Heart right ventricle (tissue), 16 donors: ENCODE results near the gene WDR77. TPM values are rescaled to one million over a fixed set of nuclear protein-coding genes. Genes with fewer than 3 reads are reported as not detected.

ENCODE experiments used
- ATAC-seq, 8 donors: fragments of 200-7000 bp; cut with Tn5 transposase; one replicate each; pipeline ENCODE4 v1.9.1; 2020; ENCODE audit warnings: mild to moderate bottlenecking in 8 of 8, moderate library complexity in 8 of 8, moderate number of reproducible peaks in 1 of 8
- DNase-seq, 2 donors: peaks; one replicate each; pipeline ENCODE4 v3.0.0-alpha.2; 2020
- H3K27ac ChIP-seq, 10 donors: fragments of 200-600 bp; sonication (generic) in 2 of 10; one replicate each; pipeline versions ENCODE4 v1.5.0 to v1.8.0; 2020 to 2022; ENCODE audit warnings: mild to moderate bottlenecking in 3 of 10
- H3K27me3 ChIP-seq, 7 donors: fragments of 200-600 bp; one replicate each; pipeline ENCODE4 v1.8.0; 2021 to 2022; ENCODE audit warnings: mild to moderate bottlenecking in 2 of 7
- H3K36me3 ChIP-seq, 9 donors: fragments of 200-600 bp; sonication (generic) in 1 of 9; one replicate each; pipeline versions ENCODE4 v1.5.0 to v1.8.0; 2020 to 2022; ENCODE audit warnings: mild to moderate bottlenecking in 2 of 9
- H3K4me1 ChIP-seq, 9 donors: fragments of 200-600 bp; sonication (generic) in 1 of 9; one replicate each; pipeline versions ENCODE4 v1.5.0 to v1.8.0; 2020 to 2022; ENCODE audit warnings: mild to moderate bottlenecking in 4 of 9
- H3K4me3 ChIP-seq, 10 donors: fragments of 200-600 bp; sonication (generic) in 2 of 10; one replicate each; pipeline versions ENCODE4 v1.5.0 to v1.8.0; 2020 to 2022; ENCODE audit warnings: mild to moderate bottlenecking in 7 of 10, moderate library complexity in 2 of 10
- H3K9me3 ChIP-seq, 11 donors: fragments of 200-600 bp in 10 of 11; sonication (generic) in 2 of 11; one replicate each; pipeline versions ENCODE4 v1.5.0 to v1.8.0; 2013 to 2022; ENCODE audit warnings: mild to moderate bottlenecking in 2 of 11, control low read depth in 1 of 11, moderate library complexity in 1 of 11
- WGBS, 2 donors: extraction: QIAGEN DNeasy Blood & Tissue Kit; methylation state at CpG; one replicate each; pipeline ENCODE4 v1.1.7; 2013; ENCODE audit warnings: inconsistent platforms in 1 of 2; 5-methylcytosine and 5-hydroxymethylcytosine counted together
- intact Hi-C, 10 donors: fragments of 100-400 bp; cut with DNase I; formaldehyde crosslinking; loops; one replicate each; pipeline versions ENCODE4 v1.11.1 to v1.14.2; 2022
- polyA plus RNA-seq, 2 donors: library from polyadenylated mRNA; stranded (reverse); fragments of 200-250 nt; gene quantifications; one replicate each; pipeline ENCODE4 v1.2.3, GENCODE V29; 2013
- total RNA-seq, 10 donors: library from RNA; stranded (reverse); fragmentation: NEBNext Ultra II Directional in 3 of 10; extraction: Animal tissue kit (Norgen Biotek cat#: 25700) in 3 of 10; gene quantifications; one replicate each; pipeline versions ENCODE4 v1.2.1 to v1.2.4, GENCODE V29; 2021 to 2023
- TF ChIP-seq, protein P1 (sequence below), 9 donors: fragments of 200-600 bp; sonication (generic) in 2 of 9; IDR thresholded peaks; one replicate each; pipeline versions ENCODE4 v1.5.0 to v1.8.0; 2021 to 2022; ENCODE audit warnings: antibody characterized with exemption in 9 of 9, mild to moderate bottlenecking in 5 of 9, moderate library complexity in 1 of 9
- donor health status: Arrhythmogenic right ventricular cardiomyopathy.
- donor health status: ischemic (EF 13 %, LVEDD 7.1; RV severe dilation, severe dysfunction).
- donor health status: healthy with polysubstance abuse.
- donor health status: DM: no; HTN: yes; CAD: no.
- donor health status: DM: no; HTN: no; CAD: no.
- donor health status: ischemic (EF 25% LVEDD 6.9; RV normal size, moderate dysfunction).
- donor health status: ischemic (EF 25% LVEDD 5.7; RV mildly dilated, moderate dysfunction).
- donor health status: healthy.
- donor health status: DM: yes; HTN: yes; CAD: no.
- donor health status: Ischemic cardiomyopathy.
- donor health status: ischemic (EF 35%, LVEDD 5.7; RV mildly dilated, moderate dysfunction).
- donor health status: nonischemic (EF 11% LVEDD 7.7; RV severe dilation, severe dysfunction).
- donor health status: DM: yes; HTN: yes; CAD: no.
- donor health status: PGD.
- donor health status: ischemic (EF 29% LVEDD 5.4; RV normal size, mild dysfunction).
- donor health status: nonischemic (EF 23%, LVEDD 6.1; RV moderate dilation, normal function).

The WDR77 gene
- total and polyA plus RNA-seq, 12 donors = 21.4 to 55.8 (median 35.3) TPM

DNA sequence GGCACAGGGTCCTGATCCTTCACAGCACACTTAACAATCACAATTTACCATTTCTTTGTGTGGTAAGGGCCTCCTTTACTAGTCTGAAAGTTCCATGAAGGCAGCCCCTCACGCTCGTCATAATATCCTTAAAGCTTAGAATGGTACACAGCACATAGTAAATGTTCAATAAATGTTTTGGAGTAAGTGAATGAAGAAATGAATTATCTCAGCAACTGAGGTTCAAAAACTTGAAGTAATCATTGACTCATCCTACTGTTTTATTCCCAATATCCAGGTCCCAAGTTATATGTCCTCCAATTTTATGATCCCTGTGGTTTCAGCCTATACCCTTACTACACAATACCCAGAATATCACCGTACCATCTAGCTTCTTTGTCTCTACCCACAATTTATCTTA is 22.5 kb upstream of the WDR77 start:
- DNase-seq (no peak), ATAC-seq (no peak)
- Histone ChIP-seq H3K4me1 (peaks cover 2 to 67% (median 41%) of the 10 kb centered on the region in 9 donors), H3K36me3 (peaks cover 0 to 63% (median 18%) of the 10 kb centered on the region in 9 donors), H3K9me3 (no peaks in the 10 kb centered on the region), H3K27me3 (no peaks in the 10 kb centered on the region), H3K27ac (peak overlapping the region in 3 of 10 donors; percentile 29 to 93 (median 37)), H3K4me3 (no peak overlapping the region)
- TF ChIP-seq, protein P1, sequence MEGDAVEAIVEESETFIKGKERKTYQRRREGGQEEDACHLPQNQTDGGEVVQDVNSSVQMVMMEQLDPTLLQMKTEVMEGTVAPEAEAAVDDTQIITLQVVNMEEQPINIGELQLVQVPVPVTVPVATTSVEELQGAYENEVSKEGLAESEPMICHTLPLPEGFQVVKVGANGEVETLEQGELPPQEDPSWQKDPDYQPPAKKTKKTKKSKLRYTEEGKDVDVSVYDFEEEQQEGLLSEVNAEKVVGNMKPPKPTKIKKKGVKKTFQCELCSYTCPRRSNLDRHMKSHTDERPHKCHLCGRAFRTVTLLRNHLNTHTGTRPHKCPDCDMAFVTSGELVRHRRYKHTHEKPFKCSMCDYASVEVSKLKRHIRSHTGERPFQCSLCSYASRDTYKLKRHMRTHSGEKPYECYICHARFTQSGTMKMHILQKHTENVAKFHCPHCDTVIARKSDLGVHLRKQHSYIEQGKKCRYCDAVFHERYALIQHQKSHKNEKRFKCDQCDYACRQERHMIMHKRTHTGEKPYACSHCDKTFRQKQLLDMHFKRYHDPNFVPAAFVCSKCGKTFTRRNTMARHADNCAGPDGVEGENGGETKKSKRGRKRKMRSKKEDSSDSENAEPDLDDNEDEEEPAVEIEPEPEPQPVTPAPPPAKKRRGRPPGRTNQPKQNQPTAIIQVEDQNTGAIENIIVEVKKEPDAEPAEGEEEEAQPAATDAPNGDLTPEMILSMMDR (IDR thresholded peaks at IDR 0.05) = no peak
- intact Hi-C loops = loop anchor here in 1 of 10 donors (10.0 kb wide), 1 partner anchor 893 kb away; no protein-coding TSS in a partner anchor
- 95 to 96% methylated on average over 3 of the region's 3 CpGs for WGBS, 2 donors

DNA sequence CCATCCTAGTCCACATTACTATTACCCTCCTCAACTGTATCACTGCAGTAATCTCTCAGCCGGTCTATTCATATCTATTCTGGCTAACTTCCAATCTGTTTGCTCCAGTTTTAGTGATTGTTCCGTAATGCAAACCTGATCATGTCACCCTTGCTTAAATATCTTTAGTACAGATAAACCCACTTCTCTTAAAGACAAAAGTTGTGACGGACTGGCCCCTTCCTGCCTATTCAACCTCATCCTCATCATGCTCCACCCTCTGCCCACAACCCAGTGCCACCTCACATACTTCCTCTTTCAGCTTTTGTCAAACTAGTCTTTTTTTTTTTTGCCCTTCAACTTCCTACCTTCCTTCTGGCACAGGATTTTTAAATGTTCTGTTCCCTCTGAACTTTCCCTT is 22.0 kb upstream of the WDR77 start:
- Histone ChIP-seq H3K27ac (peak overlapping the region in 5 of 10 donors; percentile 3 to 93 (median 29)), H3K4me3 (no peak overlapping the region), H3K4me1 (peaks cover 2 to 62% (median 35%) of the 10 kb centered on the region in 9 donors), H3K27me3 (no peaks in the 10 kb centered on the region), H3K9me3 (no peaks in the 10 kb centered on the region), H3K36me3 (peaks cover 0 to 67% (median 19%) of the 10 kb centered on the region in 9 donors)
- DNase-seq = peak in 1 of 2 donors; percentile 49
- intact Hi-C loops = loop anchor here in 1 of 10 donors (10.0 kb wide), 1 partner anchor 894 kb away; no protein-coding TSS in a partner anchor
- TF ChIP-seq, protein P1 (IDR thresholded peaks at IDR 0.05) = no peak
- peak in 7 of 8 donors; percentile 26 to 74 (median 58) for ATAC-seq
- 51 to 58% methylated on average over 3 of the region's 3 CpGs for WGBS, 2 donors

DNA sequence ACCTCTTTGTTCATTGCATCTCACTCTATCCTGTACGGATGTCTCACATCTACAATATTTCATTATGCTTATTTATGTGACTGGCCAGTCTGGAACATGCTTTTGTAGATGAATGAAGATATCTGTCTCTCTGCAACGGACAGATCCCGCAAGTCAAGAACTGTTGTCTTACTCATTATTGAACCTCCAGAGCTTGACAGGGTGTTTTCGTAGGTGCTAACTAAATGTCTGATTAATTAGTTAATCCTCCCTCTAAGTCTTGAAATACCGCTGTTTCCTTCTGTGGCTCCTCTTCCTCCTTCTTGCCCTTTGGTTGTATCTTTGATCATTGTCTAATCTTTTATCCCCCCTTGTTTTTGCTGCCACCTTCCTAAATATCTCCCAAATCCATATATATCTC is 21.5 kb upstream of the WDR77 start:
- TF ChIP-seq, protein P1 (IDR thresholded peaks at IDR 0.05) = no peak
- whole genome bisulfite sequencing, 2 donors = 90% methylated on average over 5 of the region's 5 CpGs

DNA sequence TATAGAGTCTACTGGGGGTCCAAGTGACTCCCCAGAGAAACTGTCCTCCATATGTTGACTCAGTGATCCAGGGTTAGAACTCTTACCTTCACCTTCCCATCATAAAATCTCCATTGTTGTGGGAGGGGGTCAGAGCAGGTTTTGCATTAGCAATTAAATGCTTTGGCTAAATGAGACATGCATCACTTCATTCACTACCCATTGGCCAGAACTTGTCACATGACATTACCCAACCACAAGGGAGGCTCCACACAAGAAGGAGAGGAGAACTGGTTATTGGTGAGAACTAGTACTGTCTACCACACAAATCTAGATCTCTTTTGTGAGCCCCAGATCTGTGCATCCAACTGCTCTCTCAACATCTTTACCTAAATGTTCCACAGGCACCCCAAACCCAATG is 20.5 kb upstream of the WDR77 start:
- ATAC-seq = no peak
- H3K9me3 ChIP-seq = no peaks in the 10 kb centered on the region

More for the DNA sequence above, 21.5 kb upstream of the WDR77 start:
- Histone ChIP-seq H3K9me3 (no peaks in the 10 kb centered on the region), H3K4me3 (no peak overlapping the region), H3K27me3 (no peaks in the 10 kb centered on the region), H3K36me3 (peaks cover 0 to 71% (median 21%) of the 10 kb centered on the region in 9 donors), H3K27ac (peak overlapping the region in 5 of 10 donors; percentile 3 to 93 (median 11)), H3K4me1 (peaks cover 2 to 58% (median 31%) of the 10 kb centered on the region in 9 donors)
- ATAC-seq (no peak), DNase-seq (no peak)
- intact Hi-C loops = loop anchor here in 1 of 10 donors (10.0 kb wide), 1 partner anchor 894 kb away; no protein-coding TSS in a partner anchor

More for the DNA sequence above, 20.5 kb upstream of the WDR77 start:
- no peak overlapping the region for H3K4me3 ChIP-seq
- peaks cover 2 to 48% (median 22%) of the 10 kb centered on the region in 9 donors for H3K4me1 ChIP-seq
- peaks cover 0 to 81% (median 21%) of the 10 kb centered on the region in 9 donors for H3K36me3 ChIP-seq
- TF ChIP-seq, protein P1 (IDR thresholded peaks at IDR 0.05) = no peak
- no peaks in the 10 kb centered on the region for H3K27me3 ChIP-seq
- H3K27ac ChIP-seq = peak overlapping the region in 1 of 10 donors; percentile 93
- intact Hi-C loops = no loop called here
- no peak for DNase-seq
